Testis (tissue), 2 donors: ENCODE data around the gene TSC22D2.

Experiments used
- CTCF ChIP-seq, 3 experiments: fragments of 450-650 bp in 2 of 3; fragments of 200-600 bp in 1 of 3; sonication (generic) in 1 of 3; IDR thresholded peaks; one replicate each; pipeline ENCODE4 v1.5.1; 2016 to 2019; ENCODE audit warnings: antibody characterized with exemption in 3 of 3, mild to moderate bottlenecking in 2 of 3, moderate library complexity in 1 of 3
- POLR2A ChIP-seq: fragments of 450-650 bp; IDR thresholded peaks from one replicate; pipeline ENCODE4 v1.6.1; 2017; ENCODE audit warnings: antibody characterized with exemption, mild to moderate bottlenecking, moderate library complexity

GRCh38 chr3:150467381-150467780, 59.3 kb downstream of the TSC22D2 start:
- TF ChIP-seq CTCF (IDR thresholded peaks at IDR 0.05) (no peak), POLR2A (no peak)
